Measurements from ENCODE around the gene NEDD9.

NEDD9 gene

DNA sequence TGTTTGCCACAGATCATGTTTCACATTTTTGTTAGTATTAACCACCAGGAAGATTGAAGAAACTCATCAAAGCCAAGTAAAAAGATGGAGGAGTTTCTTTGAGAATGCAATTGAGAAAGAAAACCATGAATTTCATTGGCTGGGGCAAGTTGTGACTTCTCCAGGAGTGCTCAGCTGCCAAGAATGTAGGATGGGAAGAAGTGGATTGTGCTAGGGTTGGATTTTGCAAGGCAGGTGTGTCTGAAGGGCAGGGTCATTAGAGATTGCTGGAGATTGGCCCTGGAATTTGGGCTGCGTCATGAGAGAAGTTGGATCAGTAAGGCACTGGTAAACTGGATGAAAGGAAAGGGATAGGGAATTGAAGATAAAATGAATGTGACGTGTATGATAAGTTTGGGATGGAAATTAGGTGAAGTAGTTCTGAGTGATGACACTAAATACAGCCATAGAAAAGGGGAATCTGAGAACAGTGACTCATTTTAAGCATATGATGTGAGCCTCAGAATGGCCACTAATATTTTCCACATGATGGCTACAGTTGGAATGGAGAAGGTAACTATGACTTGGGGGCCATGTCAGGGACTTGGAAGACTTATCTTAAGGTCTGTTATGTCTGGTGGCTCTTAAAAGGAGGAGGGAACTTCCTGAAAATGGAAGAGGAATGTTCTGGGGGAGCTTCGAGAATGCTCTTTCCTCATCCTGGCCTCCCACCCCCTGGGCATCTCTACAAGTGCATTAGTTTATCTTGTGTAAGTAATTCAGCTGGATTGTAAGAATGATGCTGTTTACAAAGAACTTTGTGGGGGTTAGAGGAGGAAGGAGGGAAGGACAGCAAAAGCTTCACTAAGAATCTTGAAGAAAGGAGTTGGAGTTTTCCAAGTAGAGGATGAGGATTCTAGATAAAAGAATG lies 93.2 kb downstream of the NEDD9 start:
- DNase-seq = no peak

DNA sequence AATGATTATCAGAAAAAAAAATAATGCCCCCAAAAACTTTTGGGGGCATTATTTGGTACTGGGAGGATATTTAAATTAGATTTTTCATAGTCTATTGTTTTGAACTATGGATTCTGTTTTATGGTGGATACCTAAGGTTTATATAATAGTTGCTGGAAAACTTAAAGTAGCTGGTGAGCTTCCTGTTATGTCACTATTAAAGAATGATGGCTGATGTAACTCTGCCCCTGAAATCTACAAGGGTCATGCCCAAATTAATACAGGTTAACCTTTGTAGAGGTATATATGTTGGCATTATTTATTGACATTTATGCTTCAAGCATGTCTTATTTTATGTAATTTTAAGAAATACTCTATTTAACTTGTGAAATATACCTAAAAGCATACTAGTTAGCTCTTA lies 95.7 kb downstream of the NEDD9 start:
- DNase-seq = no peak

All from activated naive CD4-positive, alpha-beta T cell treated with Interleukin-2 at 50 U/mL for 16 hours (primary cell).